ENCODE data around the gene STON2.

STON2 gene

DNA sequence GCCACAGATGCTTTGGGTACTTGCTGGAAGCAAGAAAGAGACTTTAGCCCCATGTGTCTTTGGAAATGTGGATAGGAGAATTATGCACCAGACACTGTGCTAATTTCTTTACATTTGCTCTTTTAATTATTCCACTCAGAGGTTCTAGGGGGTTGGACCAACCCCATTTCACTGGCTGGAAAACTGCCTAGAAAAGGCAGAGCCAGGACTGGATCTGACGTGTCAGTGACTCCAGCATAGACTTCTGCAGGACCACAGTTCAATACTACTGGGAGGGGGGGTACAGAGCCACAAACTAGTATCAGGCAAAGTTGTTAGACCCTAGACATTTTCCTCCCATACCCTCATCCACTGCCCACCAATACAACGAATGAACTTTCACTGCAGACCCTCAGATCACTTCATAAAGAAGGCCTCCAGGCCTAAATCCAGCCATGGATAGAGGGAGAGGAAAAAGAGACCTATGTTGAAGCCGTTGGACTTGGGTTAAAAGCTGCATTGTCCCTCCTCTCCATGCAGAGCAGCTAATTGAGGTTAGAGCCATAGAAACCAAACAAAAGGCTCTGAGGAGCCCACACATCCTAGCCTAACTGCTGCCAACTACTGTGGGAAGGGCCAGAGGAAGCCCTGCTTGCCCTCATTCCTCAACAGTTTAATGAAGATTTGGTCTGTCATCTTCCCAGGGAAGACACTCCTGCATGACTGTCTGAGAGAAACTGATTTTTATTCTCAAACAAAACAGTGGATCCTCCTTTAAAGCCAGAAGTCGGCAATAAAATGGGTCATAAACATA, 68.7 kb downstream of the STON2 start:
- DNase-seq (ENCODE audit: low read depth) = no peak

DNA sequence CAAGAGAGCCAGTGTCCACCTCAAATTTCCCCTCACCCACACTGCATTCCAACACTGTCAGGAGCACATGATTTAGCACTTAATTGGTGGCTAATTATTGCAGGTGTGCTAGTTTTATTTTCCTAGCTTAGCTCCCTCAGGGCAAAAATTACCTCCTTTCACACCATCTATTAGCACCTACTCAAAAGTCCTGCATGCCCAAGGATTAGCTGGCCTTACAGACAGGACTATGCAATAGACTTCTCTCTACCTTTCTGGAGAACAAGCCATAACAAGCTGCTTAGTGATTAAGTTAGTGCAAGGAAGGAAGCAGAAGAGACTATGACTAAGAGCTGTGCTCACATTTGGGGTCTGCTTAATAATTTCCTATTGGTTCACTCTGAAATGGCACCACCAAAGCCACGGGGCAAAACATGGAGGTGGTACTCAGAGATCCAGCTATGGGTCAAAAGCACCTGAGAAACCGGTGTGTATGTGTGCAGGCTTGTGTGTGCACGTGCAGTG, 69.5 kb downstream of the STON2 start:
- DNase-seq (ENCODE audit: low read depth) = no peak

DNA sequence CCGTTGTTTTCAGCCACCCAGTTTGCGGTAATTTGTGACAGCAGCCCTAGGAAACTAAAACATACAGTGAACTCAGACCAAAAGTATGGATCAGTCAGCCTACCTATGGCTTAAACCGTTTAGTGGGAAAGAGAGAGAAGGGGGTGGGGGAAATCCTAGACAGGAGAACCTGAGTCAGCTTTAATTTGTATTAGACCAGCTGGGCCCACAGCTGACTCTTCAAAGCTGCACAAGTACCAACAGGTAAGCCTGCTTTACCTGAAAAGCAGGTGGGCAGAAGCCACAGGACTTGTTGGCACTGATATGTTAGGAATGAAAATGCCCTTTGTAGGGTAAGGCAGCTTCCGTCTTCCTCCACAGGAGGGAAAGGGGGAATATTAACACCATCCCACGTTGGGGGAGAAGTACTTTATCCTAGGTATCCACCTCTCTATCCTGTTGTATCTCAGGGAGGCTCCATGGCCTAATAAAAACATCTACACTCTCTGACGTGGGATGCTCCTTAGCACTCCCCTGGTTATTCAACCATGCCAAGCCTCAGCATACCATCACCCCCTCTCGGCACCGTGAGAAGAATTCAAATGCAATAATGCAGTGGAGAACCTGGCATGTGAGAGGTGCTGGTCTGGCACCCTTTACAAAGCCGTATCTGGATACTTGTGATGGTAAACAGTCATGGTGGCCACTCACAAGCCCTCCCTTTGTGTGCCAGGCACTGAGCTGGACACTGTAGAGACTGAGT, 70.3 kb downstream of the STON2 start:
- no peak for DNase-seq (ENCODE audit: low read depth)

DNA sequence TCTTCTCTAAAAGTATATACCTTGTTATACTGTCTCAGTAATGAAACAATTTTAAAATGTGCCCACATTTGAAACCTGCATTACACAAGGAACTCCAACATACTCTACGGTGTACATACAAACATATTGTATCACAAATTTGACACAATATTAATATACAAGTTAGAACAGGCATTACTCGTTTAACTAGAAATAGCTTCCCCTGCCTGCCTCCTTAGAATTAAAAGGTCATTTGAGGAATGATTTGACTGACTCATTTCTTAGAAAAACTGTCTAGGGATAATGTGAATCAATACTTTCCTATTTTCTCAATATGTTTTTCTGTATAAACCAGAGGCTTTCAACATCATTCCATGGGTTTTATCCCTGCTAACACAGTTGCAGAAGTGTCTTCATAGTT, 73.7 kb downstream of the STON2 start:
- DNase-seq (ENCODE audit: low read depth) = no peak

DNA sequence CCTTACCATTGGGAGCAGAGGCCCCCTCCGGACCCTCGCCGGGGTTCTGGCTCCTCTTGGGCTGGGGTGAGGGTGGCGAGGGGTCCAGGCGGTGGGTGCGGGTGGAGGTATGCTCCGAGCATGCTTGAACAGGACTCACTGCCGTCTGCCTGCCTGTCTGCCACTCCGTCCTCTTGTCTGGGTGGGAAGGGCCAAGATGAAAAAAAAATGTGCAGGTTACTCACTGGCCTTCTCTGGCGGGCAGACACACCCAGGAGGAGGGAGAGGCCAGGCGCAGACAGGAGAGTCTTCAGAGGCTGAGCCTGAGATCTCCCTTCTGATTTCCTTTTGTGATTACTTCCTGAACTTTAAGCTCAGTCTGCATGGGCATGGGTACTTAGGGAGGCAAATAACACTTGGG, 76.1 kb downstream of the STON2 start:
- no peak for DNase-seq (ENCODE audit: low read depth)

DNA sequence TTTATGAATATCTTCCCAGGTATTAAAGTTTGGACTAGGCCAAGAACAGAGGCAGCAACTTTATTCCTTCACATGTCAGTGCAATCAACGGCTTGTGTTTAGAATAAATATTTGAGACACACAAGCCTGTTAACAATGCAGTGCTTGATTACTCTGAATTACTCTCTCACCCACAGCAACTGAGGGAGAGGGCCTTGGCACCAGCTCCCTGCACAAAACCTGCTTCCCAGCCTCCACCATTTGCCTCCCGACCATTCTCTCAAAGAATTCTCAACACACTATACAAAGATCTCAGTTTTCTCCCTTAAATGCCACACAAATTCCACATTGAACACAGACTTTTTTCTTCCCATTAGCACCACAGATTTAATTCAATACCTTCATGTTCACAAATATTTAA, 77.0 kb downstream of the STON2 start:
- no peak for DNase-seq (ENCODE audit: low read depth)

DNA sequence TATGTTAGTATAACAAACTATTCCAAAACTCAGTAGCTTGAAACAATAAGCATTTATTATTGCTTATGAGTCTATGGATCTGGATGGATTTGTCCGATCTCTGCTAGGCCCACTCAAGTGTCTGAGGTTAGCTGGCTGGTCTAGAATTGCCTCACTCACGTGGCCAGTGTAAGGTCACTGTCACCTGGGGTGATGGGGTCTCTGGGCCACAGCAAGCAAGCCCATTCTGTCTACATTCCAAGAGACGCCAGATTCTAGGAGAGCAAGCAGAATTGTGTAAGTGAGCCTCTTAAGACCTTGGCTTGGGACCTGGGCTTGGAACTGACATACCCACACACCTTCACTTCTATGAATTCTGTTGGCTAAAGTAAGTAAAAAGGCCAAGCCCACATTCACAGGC, 80.2 kb downstream of the STON2 start:
- DNase-seq (ENCODE audit: low read depth) = no peak

DNA sequence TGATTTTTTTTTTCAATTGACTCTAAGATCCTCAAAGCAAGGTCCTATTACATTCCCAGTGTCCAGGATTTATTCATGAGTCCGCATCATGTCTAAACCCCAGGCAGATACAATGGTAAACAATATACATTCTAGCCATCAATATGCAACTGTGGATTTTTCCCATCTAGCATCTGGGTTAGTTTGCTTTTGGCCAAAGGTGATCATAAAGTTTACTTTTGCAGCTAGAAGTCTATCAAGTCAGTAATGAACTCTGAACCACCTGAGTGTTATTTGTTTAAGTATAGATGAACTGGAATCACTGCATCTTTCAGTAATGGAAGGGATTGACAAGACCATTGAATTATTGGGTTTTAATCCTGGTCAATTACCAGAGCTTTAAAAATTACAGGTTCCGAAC, 80.8 kb downstream of the STON2 start:
- DNase-seq (ENCODE audit: low read depth) = no peak

DNA sequence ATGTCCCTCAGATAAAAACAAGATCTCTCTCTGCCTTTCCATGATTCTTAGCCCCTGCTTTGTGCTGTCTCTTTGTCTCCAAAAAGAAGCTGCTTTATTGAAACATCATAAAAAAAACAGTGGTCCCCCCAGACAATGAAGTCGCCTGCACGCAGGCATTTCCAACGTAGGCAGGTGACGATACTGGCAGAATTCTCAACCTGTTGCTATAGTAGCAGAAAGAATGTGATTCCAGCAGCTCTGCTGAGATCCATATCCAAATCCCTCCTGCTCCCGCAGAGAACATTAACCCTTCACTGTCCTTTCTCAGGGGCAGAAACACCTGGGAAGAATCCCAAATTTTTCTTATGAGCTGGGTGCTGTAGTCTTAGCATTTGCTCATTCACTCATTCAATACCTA, 84.8 kb downstream of the STON2 start:
- DNase-seq (ENCODE audit: low read depth) = no peak

DNA sequence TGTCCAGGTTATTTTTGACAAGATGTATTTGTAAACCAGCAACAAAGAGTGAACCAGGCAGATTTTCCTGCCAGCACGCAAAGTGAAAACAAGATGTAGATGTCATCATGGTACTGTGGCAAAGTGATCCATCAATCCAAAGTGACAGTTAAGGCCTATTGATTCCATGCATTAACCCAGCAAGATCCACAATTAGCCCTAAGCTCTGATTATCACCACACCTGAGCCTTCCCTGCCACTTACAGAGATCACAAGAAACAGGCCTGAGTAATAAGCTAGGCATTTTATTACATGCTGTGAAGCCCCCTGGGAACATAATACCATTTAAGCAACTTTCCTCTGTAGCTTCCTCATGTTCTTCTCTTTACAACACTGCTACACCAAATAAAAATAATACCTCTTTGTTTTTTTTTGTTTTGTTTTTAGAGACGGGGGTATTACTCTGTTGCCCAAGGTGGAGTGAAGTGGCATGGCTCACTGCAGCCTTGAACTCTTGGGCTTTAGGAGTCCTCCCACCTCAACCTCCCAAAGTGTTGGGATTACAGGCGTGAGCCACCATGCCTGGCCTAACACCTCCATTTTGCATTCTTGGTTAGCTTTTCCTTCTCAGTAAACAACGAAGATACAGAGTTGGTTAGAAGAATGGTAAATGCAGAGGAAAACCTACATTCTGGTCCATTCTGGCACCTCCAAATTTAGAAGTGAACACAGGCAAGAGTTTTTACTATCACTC, 85.5 kb downstream of the STON2 start:
- no peak for DNase-seq (ENCODE audit: low read depth)

DNA sequence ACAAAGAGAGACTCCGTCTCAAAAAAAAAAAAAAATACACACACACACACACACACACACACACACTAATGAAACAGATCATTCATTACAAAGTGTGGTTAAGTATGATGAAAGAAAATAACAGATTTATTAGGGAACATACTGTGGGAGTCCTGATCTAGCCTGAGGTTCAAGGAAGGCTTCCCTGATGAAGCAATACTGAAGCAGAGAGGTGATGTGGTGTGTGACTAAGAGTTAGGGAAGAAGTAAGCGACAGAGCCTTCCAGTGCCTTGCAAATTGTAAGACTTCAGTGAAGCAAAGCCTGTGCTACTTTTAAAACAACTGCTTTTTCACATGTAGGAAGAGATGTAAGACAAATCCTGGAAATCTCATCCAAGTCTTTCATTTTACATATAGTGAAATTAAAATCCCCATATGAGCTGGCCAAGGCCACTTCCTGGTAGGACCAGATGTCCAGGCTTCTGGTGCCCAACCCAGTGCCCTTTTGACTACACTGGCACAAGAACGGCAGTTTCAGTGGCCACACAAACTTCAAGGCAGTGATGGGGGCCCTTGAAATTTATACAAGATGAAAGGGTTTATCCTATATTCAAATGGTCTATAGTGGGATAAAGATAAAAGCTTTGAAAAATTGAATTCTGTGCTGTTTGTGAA, 86.2 kb downstream of the STON2 start:
- no peak for DNase-seq (ENCODE audit: low read depth)

DNA sequence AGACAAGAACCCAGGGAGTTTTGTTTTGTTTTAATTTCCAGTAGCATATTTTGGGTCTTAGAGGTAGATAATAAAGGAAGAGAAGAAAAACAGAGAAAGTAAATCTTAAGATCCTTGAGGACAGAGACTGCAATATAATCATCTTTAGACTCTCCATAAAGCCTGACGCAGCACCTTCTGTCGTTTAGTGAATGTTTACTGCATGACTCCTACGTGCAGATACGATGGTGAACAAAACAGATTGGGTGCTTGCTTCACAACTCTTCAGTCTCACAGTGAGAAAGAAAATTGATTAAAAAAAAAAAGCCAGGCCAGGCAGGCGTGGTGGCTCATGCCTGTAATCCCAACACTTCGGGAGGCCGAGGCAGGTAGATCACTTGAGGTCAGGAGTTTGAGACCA, 86.9 kb downstream of the STON2 start:
- no peak for DNase-seq (ENCODE audit: low read depth)

DNA sequence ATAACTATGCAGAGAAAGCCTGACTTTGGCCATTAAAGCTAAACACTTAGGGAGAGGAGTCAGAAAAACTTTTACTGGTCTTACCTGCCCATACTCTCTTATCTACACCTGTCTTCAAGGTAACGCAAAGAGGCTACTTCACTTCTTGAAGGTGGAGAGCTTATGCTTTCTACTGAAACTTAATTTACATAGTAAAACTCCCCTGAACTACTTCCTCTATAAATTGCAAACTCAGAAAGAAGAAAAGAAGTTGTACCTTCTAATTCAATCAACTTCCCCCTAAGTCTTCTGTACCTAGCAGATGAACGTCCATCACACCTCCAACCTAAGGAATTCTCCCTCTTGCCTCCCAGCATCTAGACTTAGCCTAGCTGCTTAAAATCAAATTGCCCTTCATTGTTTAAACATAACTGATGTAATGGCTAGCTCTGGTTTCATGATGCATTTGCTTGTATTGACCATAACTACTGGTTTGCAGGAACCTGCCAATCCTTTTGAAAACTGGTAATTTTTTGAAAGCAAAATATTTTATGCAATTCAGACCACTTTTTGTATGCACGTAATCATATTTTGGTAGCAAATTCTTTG, 87.7 kb downstream of the STON2 start:
- no peak for DNase-seq (ENCODE audit: low read depth)

DNA sequence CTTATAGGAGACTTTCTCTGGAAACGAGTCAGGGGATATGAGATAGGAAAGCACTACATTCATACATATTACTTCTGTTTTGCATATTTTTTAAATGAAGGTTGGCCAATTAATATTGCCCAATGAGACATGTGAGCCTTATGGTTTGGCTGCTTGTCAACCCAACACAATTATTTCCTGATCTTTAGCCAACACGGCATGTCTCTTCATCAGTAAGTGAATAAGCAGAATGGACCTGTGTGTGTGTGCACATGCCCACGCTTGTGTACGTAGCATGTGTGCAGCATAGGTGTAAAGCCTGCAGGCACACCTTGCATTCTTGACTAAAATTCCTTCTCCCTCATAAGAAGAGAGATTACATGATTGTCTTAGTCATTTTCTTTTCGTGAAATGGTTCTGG, 88.3 kb downstream of the STON2 start:
- DNase-seq (ENCODE audit: low read depth) = no peak

DNA sequence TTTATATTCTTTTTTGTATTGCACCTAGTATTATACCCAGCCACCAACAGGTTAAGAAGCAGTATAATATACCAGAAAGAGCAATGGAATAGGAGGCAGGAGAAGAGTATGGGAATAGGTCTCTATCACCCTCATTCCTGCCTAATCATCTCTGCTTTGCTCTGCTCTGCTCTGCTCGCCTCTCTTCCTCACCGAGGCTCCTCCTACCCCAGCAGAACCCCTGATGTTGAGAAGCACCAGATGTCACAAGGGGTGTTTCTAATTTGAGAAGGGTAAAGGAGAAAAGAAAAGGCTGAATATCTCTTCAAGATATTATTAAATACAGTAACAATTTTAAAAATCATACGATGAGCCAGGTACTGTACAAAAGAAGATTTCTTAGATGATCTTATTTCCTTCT, 89.0 kb downstream of the STON2 start:
- DNase-seq (ENCODE audit: low read depth) = no peak

DNA sequence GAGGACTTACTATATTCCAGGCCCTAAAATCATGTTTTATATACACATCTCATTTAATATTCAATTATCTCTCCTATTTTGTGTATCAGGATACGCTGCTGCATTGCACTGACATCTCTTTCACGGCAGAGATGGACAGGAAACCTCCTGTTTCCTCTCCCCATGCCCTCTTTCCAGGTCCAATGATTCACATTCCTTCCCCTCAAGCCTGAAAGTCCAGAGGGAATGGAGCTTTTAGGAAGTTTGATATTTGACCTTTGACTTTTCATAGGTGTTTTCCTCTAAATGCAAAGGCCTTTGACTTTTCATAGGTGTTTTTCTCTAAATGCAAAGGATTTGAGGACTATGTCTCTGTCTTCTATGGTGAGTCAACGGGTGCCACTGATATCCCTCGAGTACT, 89.5 kb downstream of the STON2 start:
- no peak for DNase-seq (ENCODE audit: low read depth)

DNA sequence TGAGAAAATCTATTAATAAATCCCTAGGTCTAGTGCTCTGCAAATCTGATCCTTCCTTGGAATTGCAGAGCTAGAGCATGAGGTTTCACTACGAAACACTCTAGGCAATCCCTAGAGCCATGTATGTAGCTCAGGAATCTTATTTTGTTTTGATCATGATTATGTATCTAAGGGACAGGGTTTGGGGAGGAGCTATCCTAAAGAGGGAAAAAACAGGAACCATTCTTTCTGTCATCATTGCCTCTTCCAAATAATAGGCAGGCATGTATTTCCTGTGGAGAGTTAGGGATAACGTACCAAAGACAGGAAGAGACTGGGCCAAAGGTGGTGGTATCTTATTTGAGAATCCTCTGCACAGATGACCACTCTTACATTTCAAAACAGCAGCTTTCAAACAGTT, 90.6 kb downstream of the STON2 start:
- no peak for DNase-seq (ENCODE audit: low read depth)

DNA sequence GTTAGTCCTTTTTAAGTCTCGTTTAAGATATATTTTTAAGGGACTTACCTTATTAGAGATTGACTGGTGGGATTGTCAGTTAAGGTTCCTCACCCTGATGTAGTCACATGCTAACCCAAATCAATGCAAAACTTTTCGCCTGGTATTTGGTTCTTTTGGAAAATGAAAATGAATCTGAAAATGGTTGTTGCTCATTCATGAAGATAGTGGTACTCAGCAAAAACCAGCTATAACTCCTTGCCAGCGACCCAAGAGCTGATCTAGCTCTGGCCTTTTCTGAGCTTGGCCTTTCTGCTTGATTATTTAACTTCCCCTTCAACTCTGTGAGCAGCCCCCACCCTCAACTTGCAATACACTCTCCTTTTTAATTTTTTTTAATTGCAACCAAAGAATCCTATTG, 94.4 kb downstream of the STON2 start:
- DNase-seq (ENCODE audit: low read depth) = no peak

DNA sequence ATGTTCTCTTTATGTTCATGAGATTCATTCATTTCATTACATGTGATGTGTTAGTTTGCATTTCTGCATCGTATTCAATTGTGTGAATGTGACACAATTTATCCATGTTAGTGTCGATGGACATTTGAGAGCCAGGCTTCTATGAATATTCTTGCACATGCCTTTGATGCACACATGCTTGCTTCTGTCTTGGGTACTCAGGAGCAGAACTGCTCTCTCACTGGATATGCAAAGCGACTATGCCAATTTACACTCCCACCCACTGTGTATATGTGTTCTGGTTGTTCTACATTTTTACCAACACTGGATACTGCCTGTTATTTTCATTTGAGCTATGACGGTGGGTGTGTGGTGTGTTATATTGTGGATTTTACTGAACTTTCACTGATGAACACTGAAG, 95.1 kb downstream of the STON2 start:
- no peak for DNase-seq (ENCODE audit: low read depth)

DNA sequence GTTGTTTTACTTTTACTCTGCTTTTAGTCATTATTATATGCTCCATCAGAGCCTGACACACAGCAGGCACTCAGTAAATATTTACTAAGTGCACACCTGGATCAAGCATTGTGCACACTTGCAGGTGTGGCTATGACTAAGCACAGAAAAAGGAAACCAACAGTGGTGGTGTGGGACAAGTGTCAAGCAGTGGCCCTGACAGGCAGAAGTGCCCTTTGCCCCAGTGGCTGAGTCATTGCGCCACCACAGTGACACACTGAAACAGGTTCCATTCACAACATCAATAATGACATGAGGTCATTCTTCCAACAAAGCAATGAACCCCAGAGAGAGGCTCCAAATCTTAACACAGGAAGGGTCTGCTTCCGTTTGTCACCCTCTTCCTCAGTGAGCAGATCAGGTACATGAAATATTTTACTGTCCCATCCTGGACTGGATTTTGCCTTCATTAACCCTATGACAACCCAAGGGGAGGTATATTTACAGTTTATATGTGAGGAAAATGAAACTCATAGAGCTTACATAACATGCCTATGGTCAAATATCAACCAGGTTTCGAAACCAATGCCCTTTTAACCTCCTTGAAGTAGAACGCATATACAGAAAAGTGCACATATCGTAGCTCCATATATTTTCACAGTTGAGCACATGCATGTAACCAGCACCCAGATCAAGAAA, 96.7 kb downstream of the STON2 start:
- DNase-seq (ENCODE audit: low read depth) = no peak

DNA sequence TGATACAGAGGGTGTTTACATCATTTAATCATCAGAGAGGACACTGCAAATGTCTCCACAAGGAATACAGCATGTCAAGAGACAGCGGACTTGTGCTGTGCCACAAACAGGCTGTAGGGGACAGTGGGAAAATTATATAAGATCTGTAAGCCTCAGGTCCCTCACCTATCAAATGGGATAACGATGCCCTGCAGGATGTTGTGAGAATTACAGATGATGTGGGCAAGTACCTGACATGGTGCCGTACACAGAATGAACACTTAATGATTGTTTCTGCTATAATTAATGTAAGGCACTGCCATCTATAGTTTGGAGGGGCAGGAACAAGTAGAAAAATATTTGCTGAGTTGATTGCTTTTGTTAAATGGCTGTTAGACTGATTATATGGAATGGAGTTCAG, 97.5 kb downstream of the STON2 start:
- DNase-seq (ENCODE audit: low read depth) = no peak

Measured in GM04503 (cell line).